HG02623 (cell line): Measurements from ENCODE around the gene FAXC.
"Not testable (repeated sequence)": the region's sequence is repeated elsewhere in the genome, so short reads cannot be mapped to it uniquely, and the experiment has no call there.

ENCODE experiments used
- ATAC-seq: cut with Tn5 transposase; IDR thresholded peaks from one replicate; pipeline ENCODE4 v1.9.1; 2021; ENCODE audit warnings: moderate library complexity; ENCODE audit not compliant: unreplicated experiment

Gene FAXC

DNA sequence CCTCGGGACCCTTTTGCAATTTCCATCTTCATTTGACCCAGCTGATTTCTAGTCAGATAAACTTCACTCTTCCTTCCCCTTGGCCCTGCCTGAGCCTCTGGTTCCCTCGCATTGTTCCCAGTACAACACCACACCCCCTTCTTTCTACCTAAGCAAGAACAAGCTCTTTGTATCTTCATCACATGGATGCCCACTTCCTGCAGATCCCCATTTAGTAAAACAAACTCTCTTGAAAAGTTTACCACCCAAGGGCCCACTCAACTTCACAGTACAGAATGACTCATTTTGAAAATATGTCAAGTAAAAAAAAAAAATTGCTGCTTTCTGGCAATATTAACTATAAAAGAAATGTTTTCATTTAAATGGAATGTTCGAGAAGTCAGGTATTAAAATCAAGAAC, 5.2 kb downstream of the FAXC start:
- no peak for ATAC-seq

DNA sequence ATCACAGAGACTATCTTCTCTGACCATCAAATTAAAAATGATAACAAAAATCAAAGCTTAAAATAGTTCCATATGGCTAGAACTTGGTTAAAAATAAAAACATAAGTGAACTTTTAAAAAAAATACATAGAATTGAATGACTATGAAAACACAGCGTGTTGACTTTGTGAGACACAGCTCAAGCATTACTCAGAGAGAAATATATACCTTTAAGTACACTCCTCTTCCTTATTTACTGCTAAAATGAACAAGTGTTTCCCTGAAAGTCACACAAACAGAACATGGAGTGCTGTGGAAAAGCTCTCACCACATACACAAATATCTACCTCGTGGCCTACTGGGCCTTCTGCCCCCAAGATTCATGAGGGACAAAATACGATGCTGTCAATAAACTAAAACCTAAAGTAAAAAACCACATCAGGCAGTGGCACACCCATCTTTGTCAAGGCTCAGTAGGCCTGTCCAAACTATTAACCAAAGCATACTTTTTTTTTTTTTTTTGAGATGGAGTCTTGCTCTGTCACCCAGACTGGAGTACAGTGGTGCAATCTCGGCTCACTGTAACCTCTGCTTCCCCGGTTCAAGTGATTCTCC, 7.5 kb downstream of the FAXC start:
- ATAC-seq, result no peak

DNA sequence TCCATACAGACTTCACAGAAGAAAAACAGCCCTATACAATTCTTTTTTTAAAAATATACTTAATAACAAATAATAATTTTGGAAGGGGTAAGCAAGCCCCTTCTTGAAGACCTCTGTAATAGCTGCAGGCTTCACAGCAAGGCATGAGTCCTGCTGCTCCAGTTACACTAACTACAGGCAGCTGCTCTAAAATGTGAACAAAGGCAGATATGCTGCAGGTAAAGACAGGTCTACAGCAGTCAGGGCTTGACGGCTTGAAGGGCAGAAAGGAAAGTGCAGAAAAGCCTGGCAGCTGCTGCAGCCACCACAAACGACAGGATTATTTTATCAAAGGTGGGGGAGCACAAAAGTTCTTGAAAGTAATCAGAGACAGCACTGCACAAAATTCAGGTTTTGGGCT, 11.3 kb downstream of the FAXC start:
- no peak for ATAC-seq

DNA sequence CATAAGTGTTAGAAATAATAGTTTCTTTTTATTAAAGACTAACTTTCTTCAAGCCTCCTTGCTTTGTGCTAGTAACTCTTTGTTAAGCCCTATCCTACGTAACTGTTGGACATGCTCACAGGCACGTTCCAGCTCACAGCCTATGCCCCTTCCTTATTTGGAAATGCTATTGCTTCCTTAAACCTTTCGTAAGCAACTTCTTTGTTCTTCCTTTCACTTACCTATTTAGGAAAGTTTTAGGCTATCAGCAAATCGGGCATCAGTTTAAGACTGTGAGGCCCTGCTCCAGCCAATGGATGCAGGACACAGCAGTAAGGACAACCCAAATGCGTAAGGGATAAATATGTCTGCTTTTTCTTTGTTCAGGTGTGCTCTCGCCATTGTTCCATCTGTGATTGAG, 14.2 kb downstream of the FAXC start:
- not testable (repeated sequence) for ATAC-seq

DNA sequence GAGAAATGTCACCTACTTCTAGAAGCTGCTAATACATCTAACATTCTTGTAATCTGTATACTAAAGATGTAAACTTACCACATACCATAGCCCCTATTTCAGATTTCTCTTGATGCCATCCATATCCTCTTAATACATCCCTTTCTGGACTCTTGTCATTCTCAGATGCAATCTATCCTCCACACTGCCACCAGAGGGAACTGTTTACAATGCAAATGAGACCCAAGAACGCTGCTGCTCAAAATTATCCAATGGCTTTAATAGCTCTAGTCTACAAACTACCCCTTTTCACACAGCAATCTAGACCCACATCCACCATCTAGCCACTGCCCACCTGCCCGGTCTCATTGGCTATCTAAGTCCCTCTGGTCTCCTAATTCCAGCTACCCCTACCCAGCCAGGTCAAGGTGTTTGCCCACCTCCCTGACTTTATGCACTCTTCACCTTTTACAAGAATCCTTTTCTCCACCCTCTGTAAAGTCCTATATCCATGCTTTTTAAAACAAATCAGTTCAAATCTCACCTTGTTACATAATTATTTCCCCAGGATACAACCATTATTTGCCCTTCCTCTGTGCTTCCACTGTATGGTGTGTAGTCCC, 14.8 kb downstream of the FAXC start:
- ATAC-seq, result peak; percentile 27

DNA sequence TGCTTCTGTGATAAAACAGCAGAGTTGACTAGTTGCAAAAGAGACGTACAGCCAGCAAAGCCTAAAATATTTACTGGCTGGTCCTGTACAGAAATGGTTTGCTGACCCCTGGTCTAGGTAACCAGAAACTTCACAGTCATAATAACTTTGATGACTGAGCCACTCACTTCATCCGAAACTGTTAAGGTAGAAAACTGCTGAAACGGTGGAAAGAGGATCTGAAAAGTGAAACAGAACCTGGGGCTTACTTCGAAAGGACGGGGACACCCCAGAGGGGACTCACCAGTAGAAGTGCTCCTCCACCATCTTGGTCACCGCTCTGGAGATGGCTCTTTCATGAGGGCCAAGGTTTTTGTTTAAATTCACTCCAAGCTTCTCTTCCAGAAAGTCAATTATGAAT, 16.4 kb downstream of the FAXC start:
- peak; percentile 90 for ATAC-seq

DNA sequence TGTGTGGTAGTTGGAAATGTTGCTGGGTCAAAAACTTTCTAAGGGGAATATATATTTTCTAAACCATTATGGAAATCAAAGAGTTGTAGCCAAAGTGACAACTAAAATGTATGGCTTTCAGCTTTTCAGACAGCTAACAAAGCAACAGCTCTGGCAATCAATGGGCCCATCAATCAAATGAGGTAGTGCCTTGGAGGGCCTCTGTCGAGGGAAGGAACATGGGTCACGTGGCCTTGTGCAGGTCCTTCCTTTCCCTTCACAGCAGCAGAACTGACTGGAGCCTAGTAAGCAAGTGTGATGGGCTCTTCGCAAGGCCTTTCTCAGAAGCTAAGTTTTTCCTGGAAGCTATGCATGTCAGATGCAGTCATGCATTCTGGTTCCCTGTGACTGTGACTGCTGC, 17.9 kb downstream of the FAXC start:
- ATAC-seq, result no peak

DNA sequence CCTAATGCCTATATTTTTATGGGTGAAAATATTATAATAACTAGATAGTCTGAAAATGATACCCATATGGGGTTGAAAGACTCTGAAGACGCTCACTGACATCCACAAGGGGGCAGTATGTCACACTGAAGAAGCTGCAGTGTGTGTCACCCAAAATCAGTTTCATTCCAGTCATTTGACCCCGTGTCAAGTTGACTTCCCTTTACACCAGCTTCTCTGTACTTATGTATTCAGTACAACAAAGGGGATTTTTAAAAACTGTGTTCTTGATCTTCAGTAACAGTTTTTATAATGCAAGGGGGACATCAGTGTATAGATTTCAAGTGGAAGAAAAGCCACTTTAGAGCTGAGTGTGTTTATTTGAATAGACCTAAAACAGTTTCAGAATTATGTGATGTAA, 19.3 kb downstream of the FAXC start:
- ATAC-seq, result peak; percentile 61

DNA sequence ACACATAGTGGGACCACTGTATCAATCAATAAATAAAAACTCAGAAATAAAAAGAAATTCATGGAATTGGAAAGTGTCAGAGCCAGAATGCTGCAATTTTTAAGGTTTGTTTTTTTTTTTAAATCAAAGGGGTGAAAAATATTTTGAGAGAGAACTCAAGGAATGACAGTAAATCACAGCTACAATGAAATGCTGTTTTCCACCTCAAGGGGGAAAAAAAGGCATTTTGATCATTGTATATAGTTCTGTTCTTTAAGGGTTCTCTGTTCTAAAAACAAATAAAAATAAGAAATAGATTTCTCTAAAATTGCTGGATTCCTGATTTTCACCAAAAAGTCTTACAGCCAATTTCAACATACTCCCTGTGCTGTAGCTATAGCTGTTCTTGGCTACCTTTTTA, 24.5 kb downstream of the FAXC start:
- no peak for ATAC-seq

DNA sequence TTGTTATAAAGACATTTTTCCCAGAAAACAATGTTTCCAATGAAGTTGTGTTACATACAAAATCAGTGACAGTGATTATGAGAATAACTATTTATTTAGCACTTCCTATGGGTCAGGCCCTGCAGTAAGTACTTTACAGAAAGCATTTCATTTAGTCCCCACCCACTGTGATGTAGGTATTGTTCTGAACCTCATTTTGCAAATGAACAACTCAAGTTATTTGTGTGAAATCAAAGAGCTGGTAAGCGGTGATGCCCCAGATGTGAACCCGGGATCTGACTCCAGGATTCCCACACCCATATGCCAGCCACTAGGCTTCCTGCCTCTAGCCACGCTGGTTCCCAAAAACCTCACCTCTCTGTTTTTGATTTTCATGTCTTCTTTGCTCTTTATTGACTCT, 30.9 kb downstream of the FAXC start:
- no peak for ATAC-seq

DNA sequence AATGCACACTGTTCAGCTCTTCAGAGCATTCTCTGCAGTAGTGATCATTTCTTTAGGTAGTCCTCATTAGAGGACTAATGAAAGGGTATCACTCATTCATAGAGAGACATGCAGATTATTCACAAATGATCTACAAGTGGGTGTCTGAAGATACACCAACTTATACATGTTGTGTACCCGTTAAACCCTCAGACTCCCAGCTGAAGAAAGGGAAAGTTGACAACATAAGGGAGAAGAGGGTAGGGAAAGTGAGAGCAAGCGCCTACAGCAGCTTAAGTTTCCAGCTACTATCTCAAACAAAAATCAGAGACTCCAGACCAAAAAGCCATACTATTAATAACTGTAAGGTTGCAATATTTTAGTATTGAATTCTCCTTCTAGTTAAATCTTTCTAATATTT, 37.1 kb downstream of the FAXC start:
- ATAC-seq, result no peak

DNA sequence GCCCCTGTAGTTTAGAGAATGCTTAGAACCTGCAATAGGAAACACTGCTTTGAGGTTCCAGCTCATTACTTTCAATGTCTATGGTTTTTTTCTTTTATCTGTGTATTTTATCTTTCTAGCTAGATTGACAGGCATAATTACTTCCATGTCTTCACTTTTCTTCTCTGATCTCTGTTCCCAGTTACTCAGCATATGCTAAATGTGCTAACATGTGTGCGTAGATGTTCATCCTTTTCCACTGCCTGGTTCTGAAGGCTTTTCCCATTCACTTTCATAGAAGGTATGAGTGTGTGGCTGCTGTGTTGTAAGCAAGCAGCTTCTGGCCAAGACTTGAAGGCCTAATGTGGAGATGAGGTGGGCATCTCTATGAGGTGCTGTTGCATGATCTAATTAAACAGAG, 38.9 kb downstream of the FAXC start:
- ATAC-seq, result no peak

DNA sequence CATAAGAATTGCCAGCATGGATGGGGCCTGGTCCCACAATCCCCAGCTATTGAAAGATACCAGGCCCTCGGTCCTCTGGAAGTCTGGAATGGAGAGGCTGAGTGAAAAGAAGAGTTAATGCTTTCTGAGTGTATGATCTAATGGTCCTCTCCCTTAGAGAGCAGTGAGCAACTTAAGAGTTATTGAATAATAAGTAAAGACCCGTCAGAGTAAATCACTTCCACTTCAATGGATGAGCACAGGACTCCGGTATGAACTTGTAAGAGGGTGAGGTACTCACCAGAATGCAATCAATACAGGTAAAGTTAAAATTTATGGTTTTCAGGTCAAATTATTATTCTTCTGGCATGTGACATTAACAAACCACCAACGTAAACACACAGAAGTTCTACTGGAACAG, 39.9 kb downstream of the FAXC start:
- ATAC-seq, result no peak

DNA sequence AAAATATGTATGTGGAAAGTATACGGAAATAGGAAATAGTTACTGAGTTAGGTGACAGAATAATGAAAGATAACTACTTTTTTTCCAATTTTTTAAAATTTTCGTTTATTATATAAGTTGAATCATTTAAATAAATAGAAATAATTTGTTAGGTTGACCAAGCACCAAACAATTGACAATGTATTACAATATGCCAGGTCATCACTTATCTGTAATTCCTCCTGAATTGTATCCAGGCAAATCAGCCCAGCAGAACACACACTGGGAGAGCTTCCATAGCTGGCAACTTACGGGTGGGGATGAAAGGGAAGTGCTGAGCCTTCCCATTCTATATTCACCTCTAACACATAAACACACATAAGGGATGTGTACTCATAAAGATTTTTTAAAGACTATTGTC, 40.7 kb downstream of the FAXC start:
- ATAC-seq, result no peak

DNA sequence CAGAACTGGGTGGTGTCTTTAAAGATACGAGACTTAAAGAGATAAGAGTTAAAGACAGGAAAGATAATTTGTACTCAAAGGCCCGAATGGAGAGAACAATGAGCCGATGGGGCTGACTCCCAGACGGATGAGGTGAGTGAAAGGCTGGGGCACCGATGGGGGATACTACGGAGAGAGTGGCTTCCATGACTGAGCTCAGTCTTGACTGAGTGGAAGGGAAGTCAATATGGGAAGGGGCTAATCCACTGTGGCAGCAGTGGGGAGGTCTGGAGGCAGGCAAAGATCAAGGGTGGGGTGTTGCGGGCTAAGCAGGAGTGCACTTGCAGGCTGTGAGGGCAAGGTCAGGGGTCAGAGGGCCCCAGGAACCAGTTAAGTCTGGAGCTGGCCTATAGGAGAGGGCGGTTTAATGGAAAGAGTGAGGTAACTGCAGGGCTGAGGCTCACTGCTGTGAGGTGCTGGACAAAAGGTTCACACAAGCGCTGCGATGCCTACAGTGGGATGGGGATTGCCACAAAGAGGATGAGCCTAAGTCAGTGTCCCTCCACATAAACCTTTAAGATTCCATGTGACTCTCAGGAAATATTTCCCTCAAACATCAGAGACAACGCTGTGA, 42.1 kb downstream of the FAXC start:
- no peak for ATAC-seq

DNA sequence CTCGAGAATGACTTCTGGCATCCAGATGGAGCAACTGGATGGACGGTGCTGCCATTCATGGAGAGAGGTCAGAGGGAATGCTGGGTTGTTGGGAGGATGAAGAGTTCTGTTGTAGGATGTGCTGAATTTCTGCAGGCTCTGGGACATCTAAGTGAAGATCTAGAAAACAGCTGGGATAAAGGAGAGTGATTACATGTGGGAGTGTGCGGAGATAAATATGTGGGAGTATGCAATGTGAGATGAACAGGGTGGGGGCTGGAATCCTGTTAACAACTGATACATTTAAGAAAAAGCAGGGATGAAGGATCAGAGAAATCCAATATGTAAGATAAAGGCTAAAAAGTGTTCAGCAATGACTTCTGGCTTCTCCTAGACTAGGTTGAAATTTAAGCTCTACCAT, 43.1 kb downstream of the FAXC start:
- no peak for ATAC-seq

DNA sequence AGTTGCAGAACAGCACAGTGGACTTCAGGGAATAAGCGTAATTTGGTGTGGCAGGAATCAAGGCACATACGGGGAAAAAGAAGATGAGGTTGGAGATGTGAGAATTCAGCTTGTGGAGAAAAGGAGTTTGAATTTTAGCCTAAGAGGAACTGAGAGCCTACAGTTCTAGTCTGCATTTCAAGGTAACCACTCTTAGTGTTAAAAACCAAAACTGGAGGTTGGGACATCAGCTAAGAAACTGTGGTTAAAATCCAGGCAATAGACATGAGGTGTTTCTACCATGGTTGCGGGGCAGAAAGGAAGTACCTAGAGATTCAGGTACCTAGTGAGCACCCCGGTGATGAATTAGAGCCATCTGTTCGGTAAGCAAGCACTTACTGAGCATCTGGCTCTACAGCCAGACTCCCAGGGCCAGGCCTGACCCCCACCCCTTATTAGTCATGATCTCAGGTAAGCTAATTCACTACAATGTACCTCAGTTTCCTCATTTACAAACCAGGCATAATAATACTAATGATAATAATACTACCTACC, 44.4 kb downstream of the FAXC start:
- ATAC-seq, result no peak

DNA sequence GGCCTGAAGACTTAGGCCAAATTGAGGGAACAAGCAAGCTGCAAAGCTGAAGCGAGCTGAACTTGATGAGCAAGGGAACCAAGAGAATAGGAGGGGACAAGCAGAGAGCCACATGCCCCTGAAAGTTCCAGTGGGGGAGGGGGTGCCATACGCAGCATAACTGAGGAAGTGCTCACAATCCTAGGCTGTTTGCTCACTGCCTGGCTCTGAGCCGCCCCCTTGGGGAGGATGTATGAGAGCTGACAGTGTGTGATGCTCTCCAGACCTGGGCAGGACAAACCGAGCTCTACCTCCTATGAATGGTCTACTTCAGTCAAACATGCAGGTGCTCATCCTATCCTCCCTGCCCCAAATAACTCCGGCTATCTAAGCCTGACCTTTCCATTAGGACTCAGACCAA, 52.1 kb downstream of the FAXC start:
- ATAC-seq, result no peak

DNA sequence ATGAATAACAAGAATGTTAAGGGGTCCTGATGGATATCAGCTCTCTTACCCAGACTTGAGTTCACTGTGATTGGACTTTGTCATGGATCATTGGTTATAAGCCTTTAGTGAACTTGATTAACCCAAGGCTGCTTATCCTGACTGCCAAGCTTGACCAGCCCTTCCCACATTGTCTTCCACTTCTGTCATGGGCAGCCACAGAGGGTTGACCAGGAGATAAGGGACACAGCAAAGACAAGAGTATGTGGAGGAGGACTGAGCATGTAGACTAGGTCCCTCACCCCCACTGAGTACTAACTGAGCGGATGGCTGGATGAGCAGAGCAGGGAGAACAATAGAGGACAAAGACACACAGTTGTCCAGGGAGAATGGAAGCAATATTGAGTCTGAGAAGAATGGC, 52.5 kb downstream of the FAXC start:
- no peak for ATAC-seq

DNA sequence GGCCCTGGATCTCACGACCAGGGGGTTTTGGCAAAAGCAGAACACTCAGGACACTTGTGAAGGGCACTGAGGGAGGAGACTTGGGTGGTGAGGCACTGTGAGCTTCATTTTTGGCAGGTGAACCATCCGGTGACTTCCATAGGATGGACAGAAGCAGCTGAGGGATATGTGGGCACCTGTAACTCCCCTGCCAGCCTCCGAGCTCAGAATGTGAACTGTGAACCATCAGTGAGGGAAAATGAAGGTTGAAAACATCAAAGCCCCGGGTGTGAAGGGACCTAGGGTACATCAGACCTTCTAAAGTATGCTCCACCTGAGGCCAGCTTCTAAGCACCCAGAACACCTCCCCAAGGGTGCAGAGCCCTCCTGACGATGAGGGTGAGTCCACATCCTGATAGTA, 53.2 kb downstream of the FAXC start:
- ATAC-seq, result no peak

DNA sequence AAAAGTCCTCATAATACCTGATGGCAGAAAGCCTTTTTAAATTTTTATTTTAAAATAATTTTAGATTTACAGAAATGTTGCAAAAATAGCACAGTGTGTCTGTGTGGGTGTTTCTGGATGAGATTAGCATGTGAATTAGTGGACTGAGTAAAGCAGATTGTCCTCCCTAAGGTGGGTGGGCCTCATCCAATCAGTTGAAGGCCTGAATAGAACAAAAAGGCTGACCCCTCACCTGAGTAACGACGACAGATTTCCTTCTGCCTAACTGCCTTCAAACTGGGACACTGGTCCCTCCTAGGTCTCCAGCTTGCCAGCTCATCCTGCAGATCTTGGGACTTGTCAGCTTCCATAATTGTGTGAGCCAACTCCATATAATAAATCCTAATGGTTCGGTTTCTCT, 54.2 kb downstream of the FAXC start:
- ATAC-seq, result no peak

DNA sequence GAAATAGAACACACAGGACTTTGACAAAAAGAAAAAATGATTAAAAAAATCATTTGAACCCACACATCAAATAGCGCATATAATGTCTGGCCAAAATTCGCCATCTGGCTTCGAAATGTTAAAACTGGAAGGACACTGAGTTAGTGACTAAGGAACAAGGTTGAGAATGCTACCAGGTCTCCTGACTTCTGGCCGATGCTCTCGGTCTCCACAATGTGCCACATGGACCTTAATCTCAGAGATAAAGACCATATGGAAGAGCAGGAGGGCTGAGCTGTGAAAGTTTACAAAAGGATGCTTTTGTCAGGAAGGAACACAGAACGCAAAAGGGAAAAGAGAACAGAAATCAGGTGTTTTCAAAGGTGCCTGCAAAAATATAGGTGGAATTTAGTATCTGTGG, 54.7 kb downstream of the FAXC start:
- ATAC-seq, result no peak

DNA sequence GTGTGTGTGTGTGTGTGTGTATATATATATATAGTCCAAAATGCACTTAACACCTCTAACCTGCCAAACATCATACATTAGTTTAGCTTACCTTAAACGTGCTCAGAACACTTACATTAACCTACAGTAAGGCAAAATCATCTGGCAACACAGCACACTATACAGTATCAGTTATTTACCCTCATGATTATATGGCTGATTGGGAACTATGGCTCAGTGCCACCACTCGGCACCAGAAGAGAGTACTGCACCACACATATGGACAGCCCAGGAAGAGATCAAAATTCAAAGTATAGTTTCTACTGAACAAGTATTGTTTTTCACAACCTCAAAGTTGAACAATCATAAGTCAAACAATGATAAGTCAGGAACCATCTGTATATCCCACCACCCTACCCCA, 59.8 kb downstream of the FAXC start:
- no peak for ATAC-seq
